ENCODE measurements around the gene PDCD6IP. TPM values are rescaled to one million over a fixed set of nuclear protein-coding genes. Genes with fewer than 3 reads are reported as not detected.
"Not testable (repeated sequence)": the region's sequence is repeated elsewhere in the genome, so short reads cannot be mapped to it uniquely, and the experiment has no call there.

PDCD6IP gene
- polyA plus RNA-seq, 1 donor from 2014 or later, result 196 TPM

- Histone ChIP-seq H3K79me2 (replicated peaks; ENCODE audit: insufficient read depth, low read length) (no peaks in the 10 kb centered on the region), H2AFZ (ENCODE audit: low read depth, low read length) (no peak overlapping the region), H3K36me3 (ENCODE audit: insufficient read depth, low read length) (no peaks in the 10 kb centered on the region), H3K4me3 (ENCODE audit: low read length) (no peak overlapping the region), H3K9ac (ENCODE audit: low read length) (no peak overlapping the region), H3K9me2 (ENCODE audit: insufficient read depth, low read length) (no peaks in the 10 kb centered on the region), H3K27ac (ENCODE audit: low read length) (no peak overlapping the region), H3K27me3 (ENCODE audit: insufficient read depth, low read depth, low read length) (no peaks in the 10 kb centered on the region), H3K9me3 (ENCODE audit: low read length) (no peaks in the 10 kb centered on the region), H4K20me1 (ENCODE audit: insufficient read depth) (no peaks in the 10 kb centered on the region), H3K4me2 (ENCODE audit: low read length) (no peak overlapping the region), H3F3A (ENCODE audit: insufficient read depth, low read length, poor library complexity, severe bottlenecking) (no peaks in the 10 kb centered on the region)
- TF ChIP-seq RAD21 (conservative IDR thresholded peaks at IDR 0.05) (no peak), EZH2 (IDR thresholded peaks at IDR 0.05; ENCODE audit: borderline replicate concordance, insufficient read depth, low read length, poor library complexity, severe bottlenecking) (no peak), SMC3 (conservative IDR thresholded peaks at IDR 0.05; ENCODE audit: poor library complexity) (no peak), TAF1 (IDR thresholded peaks at IDR 0.05; ENCODE audit: low read depth) (no peak), REST (IDR thresholded peaks at IDR 0.05; ENCODE audit: borderline replicate concordance) (no peak), CTCF (IDR thresholded peaks at IDR 0.05; ENCODE audit: poor library complexity, severe bottlenecking) (no peak), MXI1 (conservative IDR thresholded peaks at IDR 0.05; ENCODE audit: poor library complexity, severe bottlenecking) (no peak), EP300 (conservative IDR thresholded peaks at IDR 0.05; ENCODE audit: poor library complexity, severe bottlenecking) (no peak), POLR2AphosphoS5 (IDR thresholded peaks at IDR 0.05) (no peak)
Measured at GRCh38 chr3:33750211-33750548, 48.2 kb upstream of the PDCD6IP start.

GRCh38 chr3:33751336-33751735 is 47.1 kb upstream of the PDCD6IP start:
- TF ChIP-seq POLR2AphosphoS5 (IDR thresholded peaks at IDR 0.05) (no peak), REST (IDR thresholded peaks at IDR 0.05; ENCODE audit: borderline replicate concordance) (no peak), RAD21 (conservative IDR thresholded peaks at IDR 0.05) (no peak), CTCF (IDR thresholded peaks at IDR 0.05; ENCODE audit: poor library complexity, severe bottlenecking) (no peak), EP300 (conservative IDR thresholded peaks at IDR 0.05; ENCODE audit: poor library complexity, severe bottlenecking) (no peak), MXI1 (conservative IDR thresholded peaks at IDR 0.05; ENCODE audit: poor library complexity, severe bottlenecking) (no peak), TAF1 (IDR thresholded peaks at IDR 0.05; ENCODE audit: low read depth) (no peak), EZH2 (IDR thresholded peaks at IDR 0.05; ENCODE audit: borderline replicate concordance, insufficient read depth, low read length, poor library complexity, severe bottlenecking) (no peak)
- no peak overlapping the region for H3K4me3 ChIP-seq (ENCODE audit: low read length)
- H2AFZ ChIP-seq (ENCODE audit: low read depth, low read length), result no peak overlapping the region
- H3K4me2 ChIP-seq (ENCODE audit: low read length), result no peak overlapping the region
- H3K9me3 ChIP-seq (ENCODE audit: low read length), result no peaks in the 10 kb centered on the region
- no peaks in the 10 kb centered on the region for H3K27me3 ChIP-seq (ENCODE audit: insufficient read depth, low read depth, low read length)
- no peaks in the 10 kb centered on the region for H4K20me1 ChIP-seq (ENCODE audit: insufficient read depth)
- no peaks in the 10 kb centered on the region for H3K79me2 ChIP-seq (replicated peaks; ENCODE audit: insufficient read depth, low read length)
- no peaks in the 10 kb centered on the region for H3K36me3 ChIP-seq (ENCODE audit: insufficient read depth, low read length)
- no peaks in the 10 kb centered on the region for H3K9me2 ChIP-seq (ENCODE audit: insufficient read depth, low read length)
- no peak overlapping the region for H3K27ac ChIP-seq (ENCODE audit: low read length)
- H3K9ac ChIP-seq (ENCODE audit: low read length), result no peak overlapping the region
- H3F3A ChIP-seq (ENCODE audit: insufficient read depth, low read length, poor library complexity, severe bottlenecking), result no peaks in the 10 kb centered on the region

GRCh38 chr3:33754391-33754790 is 44.0 kb upstream of the PDCD6IP start:
- H2AFZ ChIP-seq (ENCODE audit: low read depth, low read length); H3K27me3 ChIP-seq (ENCODE audit: insufficient read depth, low read depth, low read length); H3K4me3 ChIP-seq (ENCODE audit: low read length); H3K27ac ChIP-seq (ENCODE audit: low read length); H3K79me2 ChIP-seq (replicated peaks; ENCODE audit: insufficient read depth, low read length); H3K9ac ChIP-seq (ENCODE audit: low read length); H3K36me3 ChIP-seq (ENCODE audit: insufficient read depth, low read length); H3K9me2 ChIP-seq (ENCODE audit: insufficient read depth, low read length); H3K4me2 ChIP-seq (ENCODE audit: low read length); H3K9me3 ChIP-seq (ENCODE audit: low read length); H3F3A ChIP-seq (ENCODE audit: insufficient read depth, low read length, poor library complexity, severe bottlenecking); H4K20me1 ChIP-seq (ENCODE audit: insufficient read depth): not testable (repeated sequence)
